Testis (tissue), 2 donors: ENCODE data around the gene DLGAP4.

ENCODE experiments used
- CTCF ChIP-seq, 3 experiments: fragments of 450-650 bp in 2 of 3; fragments of 200-600 bp in 1 of 3; sonication (generic) in 1 of 3; IDR thresholded peaks; one replicate each; pipeline ENCODE4 v1.5.1; 2016 to 2019; ENCODE audit warnings: antibody characterized with exemption in 3 of 3, mild to moderate bottlenecking in 2 of 3, moderate library complexity in 1 of 3
- POLR2A ChIP-seq: fragments of 450-650 bp; IDR thresholded peaks from one replicate; pipeline ENCODE4 v1.6.1; 2017; ENCODE audit warnings: antibody characterized with exemption, mild to moderate bottlenecking, moderate library complexity

DNA sequence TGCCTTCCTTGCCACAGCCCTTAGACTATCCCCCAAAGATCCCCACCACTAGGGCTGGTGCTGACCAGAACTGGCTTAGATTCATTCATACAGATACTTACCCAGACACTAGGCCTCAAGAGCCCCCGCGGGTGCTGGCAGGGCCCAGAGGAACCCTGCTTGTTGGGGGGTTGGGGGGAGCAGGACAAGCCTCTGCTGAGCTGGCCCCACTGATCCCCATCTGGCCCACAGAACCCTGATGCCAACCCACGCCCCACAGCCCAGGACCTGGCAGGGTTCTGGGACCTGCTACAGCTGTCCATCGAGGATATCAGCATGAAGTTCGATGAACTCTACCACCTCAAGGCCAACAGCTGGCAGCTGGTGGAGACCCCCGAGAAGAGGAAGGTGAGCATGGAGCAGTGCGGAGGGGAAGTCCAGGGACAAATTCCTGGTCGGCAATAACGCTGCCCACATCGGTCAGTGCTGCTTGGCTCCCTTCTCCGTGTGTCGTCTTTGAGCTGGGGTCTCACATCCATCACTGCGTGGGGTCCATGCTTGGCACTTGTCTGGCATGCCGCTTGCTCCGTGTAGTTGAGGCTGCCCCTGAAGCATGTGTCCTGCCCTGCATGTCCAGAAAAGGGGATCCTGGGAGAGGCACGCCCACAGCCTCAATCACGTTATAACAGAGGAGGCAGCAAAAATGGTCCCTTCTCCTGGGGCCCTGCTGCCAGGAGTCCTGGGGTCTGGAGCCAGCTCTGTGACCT lies 219.7 kb downstream of the DLGAP4 start:
- TF ChIP-seq CTCF (IDR thresholded peaks at IDR 0.05) (no peak), POLR2A (no peak)
